ENCODE measurements around the gene SMIM10L1. TPM values are rescaled to one million over a fixed set of nuclear protein-coding genes. Genes with fewer than 3 reads are reported as not detected.
A peak's percentile ranks its signal among the peaks of the same experiment; 100 is the strongest.

The SMIM10L1 gene
- total RNA-seq, 3 donors from 2014 or later (not counting 1 experiment from before 2014, with no cell fraction given): 8.6 to 10.7 (median 9.9) TPM

DNA sequence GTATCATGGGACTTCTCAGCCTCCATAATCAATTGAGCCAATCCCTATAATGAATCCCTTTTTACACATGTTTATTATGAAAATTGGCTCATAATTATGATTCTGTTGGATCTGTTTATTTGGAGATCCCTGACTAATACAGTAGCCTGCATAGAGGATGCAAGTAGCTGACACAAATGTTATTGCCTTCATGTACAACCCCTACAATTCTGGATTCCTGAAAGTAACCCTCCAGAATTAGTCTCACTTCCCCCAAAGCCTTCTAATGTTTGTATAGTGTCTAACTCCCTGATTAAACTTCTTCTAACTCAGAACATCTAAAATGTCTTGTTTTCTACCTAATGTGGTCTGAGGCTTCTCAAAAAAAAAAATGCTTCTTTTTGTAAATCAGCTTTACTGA, 6.6 kb upstream of the SMIM10L1 start:
- DNase-seq: no peak
- Mint-ChIP-seq H3K4me1 (peaks cover 60 to 74% of the 10 kb centered on the region in 2 donors), H3K36me3 (no peaks in the 10 kb centered on the region), H3K9me3 (no peaks in the 10 kb centered on the region), H3K27ac (no peak overlapping the region), H3K27me3 (ENCODE audit: low read depth in 2 of 2) (no peaks in the 10 kb centered on the region), H3K4me3 (no peak overlapping the region)
- Histone ChIP-seq H3K36me3 (ENCODE audit: control insufficient read depth, insufficient read depth, low read length) (peaks cover 13% of the 10 kb centered on the region), H3K27ac (ENCODE audit: low read length) (no peak overlapping the region), H3K4me1 (ENCODE audit: control insufficient read depth, insufficient read depth, low read length) (no peaks in the 10 kb centered on the region), H3K9me3 (ENCODE audit: control insufficient read depth, insufficient read depth, low read length) (no peaks in the 10 kb centered on the region), H3K27me3 (ENCODE audit: control insufficient read depth, insufficient read depth, low read length) (no peaks in the 10 kb centered on the region), H3K4me3 (ENCODE audit: low read length) (no peak overlapping the region)
- ATAC-seq: no peak
- TF ChIP-seq, protein P1, sequence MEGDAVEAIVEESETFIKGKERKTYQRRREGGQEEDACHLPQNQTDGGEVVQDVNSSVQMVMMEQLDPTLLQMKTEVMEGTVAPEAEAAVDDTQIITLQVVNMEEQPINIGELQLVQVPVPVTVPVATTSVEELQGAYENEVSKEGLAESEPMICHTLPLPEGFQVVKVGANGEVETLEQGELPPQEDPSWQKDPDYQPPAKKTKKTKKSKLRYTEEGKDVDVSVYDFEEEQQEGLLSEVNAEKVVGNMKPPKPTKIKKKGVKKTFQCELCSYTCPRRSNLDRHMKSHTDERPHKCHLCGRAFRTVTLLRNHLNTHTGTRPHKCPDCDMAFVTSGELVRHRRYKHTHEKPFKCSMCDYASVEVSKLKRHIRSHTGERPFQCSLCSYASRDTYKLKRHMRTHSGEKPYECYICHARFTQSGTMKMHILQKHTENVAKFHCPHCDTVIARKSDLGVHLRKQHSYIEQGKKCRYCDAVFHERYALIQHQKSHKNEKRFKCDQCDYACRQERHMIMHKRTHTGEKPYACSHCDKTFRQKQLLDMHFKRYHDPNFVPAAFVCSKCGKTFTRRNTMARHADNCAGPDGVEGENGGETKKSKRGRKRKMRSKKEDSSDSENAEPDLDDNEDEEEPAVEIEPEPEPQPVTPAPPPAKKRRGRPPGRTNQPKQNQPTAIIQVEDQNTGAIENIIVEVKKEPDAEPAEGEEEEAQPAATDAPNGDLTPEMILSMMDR (IDR thresholded peaks at IDR 0.05): no peak
- intact Hi-C loops (cut with micrococcal nuclease): no loop called here

DNA sequence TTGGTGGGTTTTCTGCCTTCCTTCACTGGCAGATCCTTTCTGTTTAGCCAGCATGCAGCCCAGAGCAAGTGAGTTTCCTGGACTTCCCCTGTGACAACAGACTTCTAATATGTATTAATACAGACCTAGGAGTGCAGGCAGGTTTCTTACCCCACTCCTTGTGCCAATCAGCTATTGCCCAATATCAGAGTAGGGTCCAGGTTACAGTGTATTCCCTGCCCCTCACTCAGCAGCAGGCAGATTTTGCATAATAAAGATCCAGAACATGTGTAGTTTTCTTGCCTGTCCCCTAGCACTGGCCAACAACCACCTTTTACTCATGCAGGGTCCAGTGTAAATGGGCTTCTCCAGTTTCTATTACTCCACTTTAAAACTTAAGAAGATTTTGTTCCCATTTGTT, 4.7 kb upstream of the SMIM10L1 start:
- no peak for DNase-seq
- H3K4me3 Mint-ChIP-seq: no peak overlapping the region
- H3K27ac ChIP-seq (ENCODE audit: low read length): no peak overlapping the region
- no peaks in the 10 kb centered on the region for H3K36me3 Mint-ChIP-seq
- no peaks in the 10 kb centered on the region for H3K9me3 Mint-ChIP-seq
- no peak overlapping the region for H3K4me3 ChIP-seq (ENCODE audit: low read length)
- no peak for ATAC-seq
- no peaks in the 10 kb centered on the region for H3K27me3 Mint-ChIP-seq (ENCODE audit: low read depth in 2 of 2)
- TF ChIP-seq, protein P1 (IDR thresholded peaks at IDR 0.05): no peak
- peaks cover 6% of the 10 kb centered on the region for H3K4me1 ChIP-seq (ENCODE audit: control insufficient read depth, insufficient read depth, low read length)
- H3K27ac Mint-ChIP-seq: peak overlapping the region in 1 of 2 donors; percentile 19
- intact Hi-C loops (cut with micrococcal nuclease): no loop called here
- peaks cover 66 to 75% of the 10 kb centered on the region in 2 donors for H3K4me1 Mint-ChIP-seq
- no peaks in the 10 kb centered on the region for H3K27me3 ChIP-seq (ENCODE audit: control insufficient read depth, insufficient read depth, low read length)
- no peaks in the 10 kb centered on the region for H3K9me3 ChIP-seq (ENCODE audit: control insufficient read depth, insufficient read depth, low read length)
- peaks cover 13% of the 10 kb centered on the region for H3K36me3 ChIP-seq (ENCODE audit: control insufficient read depth, insufficient read depth, low read length)

DNA sequence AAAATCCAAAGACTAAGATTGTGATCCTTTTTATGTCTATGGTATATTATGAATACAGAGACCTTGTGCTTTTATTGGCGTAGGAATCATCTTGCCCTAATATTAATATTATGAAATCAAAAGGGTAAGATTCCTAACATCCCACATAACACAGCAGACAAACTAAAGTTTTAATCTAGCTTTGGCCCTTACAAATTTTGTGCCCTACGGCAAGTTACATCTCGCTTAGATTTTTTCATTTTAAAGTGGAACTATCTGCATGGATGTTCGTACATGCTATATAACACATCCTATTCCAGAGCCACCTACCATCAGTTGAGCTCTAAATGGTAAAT, 217 bp upstream of the SMIM10L1 start:
- Mint-ChIP-seq H3K9me3 (no peaks in the 10 kb centered on the region), H3K4me1 (peaks cover 73 to 74% of the 10 kb centered on the region in 2 donors), H3K4me3 (peak overlapping the region; percentile 100), H3K36me3 (no peaks in the 10 kb centered on the region), H3K27ac (peak overlapping the region; percentile 99 to 100), H3K27me3 (ENCODE audit: low read depth in 2 of 2) (no peaks in the 10 kb centered on the region)
- Histone ChIP-seq H3K9me3 (ENCODE audit: control insufficient read depth, insufficient read depth, low read length) (no peaks in the 10 kb centered on the region), H3K36me3 (ENCODE audit: control insufficient read depth, insufficient read depth, low read length) (peaks cover 9% of the 10 kb centered on the region), H3K27me3 (ENCODE audit: control insufficient read depth, insufficient read depth, low read length) (no peaks in the 10 kb centered on the region), H3K27ac (ENCODE audit: low read length) (peak overlapping the region; percentile 89), H3K4me3 (ENCODE audit: low read length) (peak overlapping the region; percentile 69), H3K4me1 (ENCODE audit: control insufficient read depth, insufficient read depth, low read length) (peaks cover 8% of the 10 kb centered on the region)
- TF ChIP-seq, protein P1 (IDR thresholded peaks at IDR 0.05): no peak
- 3% methylated on average over 3 of the region's 4 CpGs for WGBS (ENCODE audit: insufficient coverage)
- no peak for ATAC-seq
- intact Hi-C loops (cut with micrococcal nuclease): loop anchor here (2.0 to 10.0 kb wide), 2 partner anchors 188 to 556 kb away; partner anchors contain the start of gene MAGOHB
- no peak for DNase-seq

DNA sequence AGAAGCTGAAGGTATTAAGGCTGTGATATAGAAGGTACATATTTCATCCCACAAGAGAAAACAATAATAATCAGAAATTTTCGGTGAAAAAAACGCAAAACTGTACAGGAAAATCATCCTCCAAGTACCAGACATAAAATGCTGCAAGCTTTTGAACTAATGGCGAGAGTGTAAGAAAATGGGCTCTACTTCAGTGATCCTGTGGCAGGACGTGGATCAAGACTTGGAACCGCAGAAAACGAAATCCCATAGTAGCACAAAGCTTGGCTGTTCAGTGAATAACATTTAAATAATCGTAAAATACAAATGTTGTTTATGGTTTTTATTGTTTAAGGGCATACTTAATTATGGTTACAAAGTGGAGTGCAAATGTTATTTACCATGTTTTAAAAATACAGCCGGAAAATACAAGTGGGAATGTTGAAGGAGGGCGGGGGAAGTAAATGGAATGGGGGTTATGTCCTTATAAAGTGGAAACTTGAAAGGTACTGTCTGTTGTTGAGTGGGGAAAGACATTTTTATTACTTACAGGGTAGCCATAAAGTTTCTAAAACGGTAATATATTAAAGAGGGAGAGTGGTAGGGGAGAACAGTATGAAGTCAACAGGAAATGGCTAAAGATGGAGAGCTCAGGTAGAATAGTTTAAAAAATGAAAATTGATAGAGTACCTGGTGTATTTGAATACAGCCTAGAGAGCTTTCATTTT, 1.1 kb downstream of the SMIM10L1 start:
- H3K27me3 ChIP-seq (ENCODE audit: control insufficient read depth, insufficient read depth, low read length): no peaks in the 10 kb centered on the region
- H3K4me1 ChIP-seq (ENCODE audit: control insufficient read depth, insufficient read depth, low read length): peaks cover 8% of the 10 kb centered on the region
- H3K27ac ChIP-seq (ENCODE audit: low read length): peak overlapping the region; percentile 89
- Mint-ChIP-seq H3K36me3 (no peaks in the 10 kb centered on the region), H3K9me3 (no peaks in the 10 kb centered on the region), H3K27ac (peak overlapping the region; percentile 99 to 100), H3K4me1 (peaks cover 61 to 68% of the 10 kb centered on the region in 2 donors), H3K4me3 (peak overlapping the region; percentile 100), H3K27me3 (ENCODE audit: low read depth in 2 of 2) (no peaks in the 10 kb centered on the region)
- peak overlapping the region; percentile 69 for H3K4me3 ChIP-seq (ENCODE audit: low read length)
- no peak for ATAC-seq
- DNase-seq: peak in 1 of 2 donors; percentile 23
- WGBS (ENCODE audit: insufficient coverage): 5% methylated on average over 9 of the region's 10 CpGs
- no peaks in the 10 kb centered on the region for H3K9me3 ChIP-seq (ENCODE audit: control insufficient read depth, insufficient read depth, low read length)
- TF ChIP-seq, protein P1 (IDR thresholded peaks at IDR 0.05): no peak
- H3K36me3 ChIP-seq (ENCODE audit: control insufficient read depth, insufficient read depth, low read length): peaks cover 4% of the 10 kb centered on the region
- intact Hi-C loops (cut with micrococcal nuclease): loop anchor here (2.0 to 10.0 kb wide), 2 partner anchors 189 to 557 kb away; partner anchors contain the start of gene MAGOHB
